ENCODE data around the gene ANGPT4. TPM values are rescaled to one million over a fixed set of nuclear protein-coding genes. Genes with fewer than 3 reads are reported as not detected.

ANGPT4 gene
- total and polyA plus RNA-seq, 2 of the 8 experiments (the other 6 are each of a cell fraction or from before 2014, with no cell fraction given) = 0.07 to 0.33 TPM

DNA sequence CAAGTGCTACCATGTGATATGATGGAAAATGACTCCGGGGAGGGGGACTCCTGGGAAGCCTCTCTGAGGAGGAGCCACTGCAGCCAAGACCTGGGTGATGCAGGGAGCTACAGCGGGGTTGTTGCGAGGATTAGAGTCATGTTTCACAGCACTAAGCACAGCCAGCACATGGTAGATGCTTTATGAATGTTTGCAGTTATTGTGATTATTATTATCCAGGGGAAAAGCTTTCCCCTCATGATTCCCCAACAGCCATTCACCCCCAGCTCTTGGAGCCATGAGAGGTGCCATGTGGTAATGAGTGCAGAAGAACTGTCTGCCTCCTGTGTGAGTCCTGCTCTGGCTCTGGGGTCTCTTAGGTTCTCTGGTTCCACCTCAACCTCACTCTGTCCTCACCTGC is 46.1 kb upstream of the ANGPT4 start (continued):
- TF ChIP-seq RAD21 (IDR thresholded peaks at IDR 0.05 in 1 of 2, conservative IDR thresholded peaks at IDR 0.05 in 1 of 2; ENCODE audit: low read depth in 2 of 2, low read length in 2 of 2) (no peak), RFX5 (IDR thresholded peaks at IDR 0.05; ENCODE audit: borderline replicate concordance, low read depth, low read length) (no peak)
